ENCODE measurements around the gene FADS1. TPM values are rescaled to one million over a fixed set of nuclear protein-coding genes. Genes with fewer than 3 reads are reported as not detected.

Gene FADS1
- total RNA-seq, 4 donors from 2014 or later = 2.2 to 13.8 (median 3.7) TPM

- H3K4me1 ChIP-seq = no peaks in the 10 kb centered on the region
- TF ChIP-seq CTCF (IDR thresholded peaks at IDR 0.05) = no peak
- TF ChIP-seq POLR2AphosphoS5 (IDR thresholded peaks at IDR 0.05) = peak in 1 of 3 donors; percentile 22
- TF ChIP-seq EP300 (IDR thresholded peaks at IDR 0.05; ENCODE audit: low read depth) = no peak
- no peak for TF ChIP-seq POLR2A (IDR thresholded peaks at IDR 0.05)
- no peak overlapping the region for H3K27ac ChIP-seq
- H3K27me3 ChIP-seq = no peaks in the 10 kb centered on the region
- in situ Hi-C loops (cut with MboI; ENCODE audit: low pct_ligation_motif_present in 1 of 4, low pct_unique_long_range_greater_than_20kb in 1 of 4, low sequenced_read_pairs in 3 of 4) = loop anchor here in 2 of 4 donors (25.0 kb wide), 1 partner anchor 459 kb away; no protein-coding TSS in a partner anchor
- H3K9me3 ChIP-seq = no peaks in the 10 kb centered on the region
- no peak for DNase-seq
- WGBS, 2 donors (ENCODE audit: low coverage in 1 of 2) = 62 to 74% methylated on average over 3 to 6 of the region's 13 CpGs
- H3K36me3 ChIP-seq = no peaks in the 10 kb centered on the region
- intact Hi-C loops (cut with DNase I; ENCODE audit: low total_unique reads) = no loop called here
- H3K4me3 ChIP-seq = no peak overlapping the region
These were observed 36.9 kb upstream of the FADS1 start for GRCh38 chr11:61853698-61854169.

GRCh38 chr11:61851900-61852295, 35.1 kb upstream of the FADS1 start:
- in situ Hi-C loops (cut with MboI; ENCODE audit: low pct_ligation_motif_present in 1 of 4, low pct_unique_long_range_greater_than_20kb in 1 of 4, low sequenced_read_pairs in 3 of 4) (loop anchor here in 2 of 4 donors (25.0 kb wide), 1 partner anchor 460 kb away; no protein-coding TSS in a partner anchor), intact Hi-C loops (cut with DNase I; ENCODE audit: low total_unique reads) (no loop called here)
- H3K4me1 ChIP-seq = no peaks in the 10 kb centered on the region
- DNase-seq = no peak
- no peak overlapping the region for H3K27ac ChIP-seq
- H3K4me3 ChIP-seq = no peak overlapping the region
- H3K27me3 ChIP-seq = no peaks in the 10 kb centered on the region
- 89% methylated on average over 6 of the region's 6 CpGs; no CpG with 5 or more reads in 1 of the 2 donors for WGBS, 2 donors (ENCODE audit: low coverage in 1 of 2)
- H3K36me3 ChIP-seq = no peaks in the 10 kb centered on the region
- TF ChIP-seq EP300 (IDR thresholded peaks at IDR 0.05; ENCODE audit: low read depth) = no peak
- TF ChIP-seq POLR2A (IDR thresholded peaks at IDR 0.05) = no peak
- TF ChIP-seq CTCF (IDR thresholded peaks at IDR 0.05) = no peak
- TF ChIP-seq POLR2AphosphoS5 (IDR thresholded peaks at IDR 0.05) = no peak
- H3K9me3 ChIP-seq = no peaks in the 10 kb centered on the region

GRCh38 chr11:61851113-61851899, 34.5 kb upstream of the FADS1 start:
- Histone ChIP-seq H3K4me1 (no peaks in the 10 kb centered on the region), H3K36me3 (no peaks in the 10 kb centered on the region), H3K4me3 (no peak overlapping the region), H3K9me3 (no peaks in the 10 kb centered on the region), H3K27ac (no peak overlapping the region), H3K27me3 (no peaks in the 10 kb centered on the region)
- DNase-seq = no peak
- no peak for TF ChIP-seq CTCF (IDR thresholded peaks at IDR 0.05)
- intact Hi-C loops (cut with DNase I; ENCODE audit: low total_unique reads) = no loop called here
- WGBS, 2 donors (ENCODE audit: low coverage in 1 of 2) = 60 to 82% methylated on average over 2 to 18 of the region's 24 CpGs
- in situ Hi-C loops (cut with MboI; ENCODE audit: low pct_ligation_motif_present in 1 of 4, low pct_unique_long_range_greater_than_20kb in 1 of 4, low sequenced_read_pairs in 3 of 4) = loop anchor here in 2 of 4 donors (25.0 kb wide), 1 partner anchor 461 kb away; no protein-coding TSS in a partner anchor

- Histone ChIP-seq H3K4me1 (no peaks in the 10 kb centered on the region), H3K27ac (no peak overlapping the region), H3K36me3 (no peaks in the 10 kb centered on the region), H3K27me3 (no peaks in the 10 kb centered on the region), H3K9me3 (no peaks in the 10 kb centered on the region), H3K4me3 (no peak overlapping the region)
- WGBS, 2 donors (ENCODE audit: low coverage in 1 of 2) = 33 to 62% methylated on average over 1 to 7 of the region's 7 CpGs
- no peak for DNase-seq
- intact Hi-C loops (cut with DNase I; ENCODE audit: low total_unique reads) = no loop called here
- in situ Hi-C loops (cut with MboI; ENCODE audit: low pct_ligation_motif_present in 1 of 4, low pct_unique_long_range_greater_than_20kb in 1 of 4, low sequenced_read_pairs in 3 of 4) = loop anchor here in 2 of 4 donors (25.0 kb wide), 1 partner anchor 462 kb away; no protein-coding TSS in a partner anchor
- TF ChIP-seq CTCF (IDR thresholded peaks at IDR 0.05) (no peak), EP300 (IDR thresholded peaks at IDR 0.05; ENCODE audit: low read depth) (no peak), POLR2AphosphoS5 (IDR thresholded peaks at IDR 0.05) (no peak), POLR2A (IDR thresholded peaks at IDR 0.05) (no peak)
These were observed 33.9 kb upstream of the FADS1 start for GRCh38 chr11:61850687-61851086.
